GM12864 (cell line): ENCODE data around the gene CCDC186.

Source experiments
- DNase-seq: peaks from one replicate; pipeline ENCODE4 v3.0.0-alpha.2; 2011; ENCODE audit warnings: low read depth
- H3K4me3 ChIP-seq: 2 replicates; pipeline ENCODE4 v1.5.1; 2011; ENCODE audit warnings: mild to moderate bottlenecking, low read depth, low read length, control low read depth
- TF ChIP-seq, protein P1 (sequence below): IDR thresholded peaks from 2 replicates; pipeline ENCODE4 v1.5.1; 2011; ENCODE audit warnings: low read depth, mild to moderate bottlenecking, moderate library complexity, low read length, control low read depth, inconsistent platforms; ENCODE audit errors: missing control alignments

CCDC186 gene

GRCh38 chr10:114173921-114174694 is at the start of gene CCDC186:
TSS of gene CCDC186 (minus strand) at chr10:114174203. CDS start at chr10:114163268, 10,935 bp downstream.
- TF ChIP-seq, protein P1, sequence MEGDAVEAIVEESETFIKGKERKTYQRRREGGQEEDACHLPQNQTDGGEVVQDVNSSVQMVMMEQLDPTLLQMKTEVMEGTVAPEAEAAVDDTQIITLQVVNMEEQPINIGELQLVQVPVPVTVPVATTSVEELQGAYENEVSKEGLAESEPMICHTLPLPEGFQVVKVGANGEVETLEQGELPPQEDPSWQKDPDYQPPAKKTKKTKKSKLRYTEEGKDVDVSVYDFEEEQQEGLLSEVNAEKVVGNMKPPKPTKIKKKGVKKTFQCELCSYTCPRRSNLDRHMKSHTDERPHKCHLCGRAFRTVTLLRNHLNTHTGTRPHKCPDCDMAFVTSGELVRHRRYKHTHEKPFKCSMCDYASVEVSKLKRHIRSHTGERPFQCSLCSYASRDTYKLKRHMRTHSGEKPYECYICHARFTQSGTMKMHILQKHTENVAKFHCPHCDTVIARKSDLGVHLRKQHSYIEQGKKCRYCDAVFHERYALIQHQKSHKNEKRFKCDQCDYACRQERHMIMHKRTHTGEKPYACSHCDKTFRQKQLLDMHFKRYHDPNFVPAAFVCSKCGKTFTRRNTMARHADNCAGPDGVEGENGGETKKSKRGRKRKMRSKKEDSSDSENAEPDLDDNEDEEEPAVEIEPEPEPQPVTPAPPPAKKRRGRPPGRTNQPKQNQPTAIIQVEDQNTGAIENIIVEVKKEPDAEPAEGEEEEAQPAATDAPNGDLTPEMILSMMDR = no peak

DNA sequence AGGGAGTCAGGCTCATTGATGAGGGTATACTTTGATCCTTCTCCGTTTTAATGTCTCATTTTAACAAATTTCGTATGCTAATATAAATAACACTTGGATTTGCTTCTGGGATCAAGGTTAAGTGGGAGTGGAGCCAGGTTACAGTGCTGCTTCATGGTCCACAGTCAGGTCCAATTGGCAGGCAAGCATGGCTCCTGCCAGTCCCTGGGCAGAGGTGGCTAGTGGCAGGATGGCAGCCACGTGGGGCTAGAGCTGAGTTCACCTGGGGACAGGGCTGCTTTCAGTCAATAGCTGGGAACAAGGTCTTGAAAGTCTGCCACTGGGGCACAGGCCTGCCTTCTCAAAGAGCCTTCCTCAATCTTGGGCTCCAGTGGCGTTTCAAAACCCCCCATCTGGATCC is 49.1 kb upstream of the CCDC186 start:
- no peak for DNase-seq
- TF ChIP-seq, protein P1 = no peak

More at GRCh38 chr10:114173921-114174694, at the start of gene CCDC186:
- H3K4me3 ChIP-seq = peak within 1 kb of the TSS; percentile 100
- DNase-seq = peak; percentile 92

GRCh38 chr10:114221235-114221634 is 47.2 kb upstream of the CCDC186 start:
- H3K4me3 ChIP-seq = no peak overlapping the region
- DNase-seq = no peak
- TF ChIP-seq, protein P1 = no peak

More for the DNA sequence above, 49.1 kb upstream of the CCDC186 start:
- no peak overlapping the region for H3K4me3 ChIP-seq

DNA sequence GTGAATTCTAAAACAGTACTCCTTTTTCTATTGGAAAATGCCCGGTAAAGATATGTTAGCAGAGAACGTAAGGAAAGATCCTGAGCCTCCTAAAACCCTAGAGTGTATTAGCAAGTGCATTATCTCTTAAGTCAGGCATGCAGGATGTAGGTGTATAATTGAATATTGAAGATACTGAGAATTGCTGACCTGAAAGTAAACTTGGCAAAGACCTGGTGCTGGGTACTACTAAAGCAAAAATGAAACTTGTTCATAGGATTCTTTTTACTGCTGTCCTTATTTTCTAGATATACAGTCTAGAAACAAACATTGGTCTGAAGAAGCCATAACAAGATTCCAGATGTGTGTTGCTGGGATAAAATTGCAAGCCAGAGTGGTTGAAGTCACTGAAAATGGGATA is 46.3 kb upstream of the CCDC186 start:
- H3K4me3 ChIP-seq = no peak overlapping the region
- no peak for DNase-seq
- TF ChIP-seq, protein P1 = no peak

- no peak overlapping the region for H3K4me3 ChIP-seq
- TF ChIP-seq, protein P1 = no peak
- DNase-seq = no peak
Observed at GRCh38 chr10:114215033-114215432, 41.0 kb upstream of the CCDC186 start.

- TF ChIP-seq, protein P1 = no peak
- no peak for DNase-seq
Observed at GRCh38 chr10:114212153-114212552, 38.1 kb upstream of the CCDC186 start.

DNA sequence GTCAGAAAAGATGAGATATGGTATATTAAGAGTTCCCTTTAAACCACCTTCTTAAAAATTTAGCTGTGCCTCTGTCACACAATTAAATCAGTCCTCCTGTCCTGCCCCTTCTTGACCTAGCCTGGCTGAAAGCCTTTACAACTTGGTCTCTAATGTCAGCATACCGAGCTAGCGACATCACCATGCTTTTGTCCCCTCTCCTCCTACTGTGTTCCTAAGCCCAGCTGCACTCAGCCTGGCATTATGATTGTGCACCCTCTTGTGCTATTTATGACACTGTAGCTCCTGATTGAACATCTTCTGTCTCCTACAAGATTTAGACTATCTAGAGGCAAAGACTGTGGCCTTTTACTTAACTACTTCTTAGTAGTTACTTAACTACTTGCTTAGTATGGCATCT is 34.3 kb upstream of the CCDC186 start:
- no peak for DNase-seq
- H3K4me3 ChIP-seq = no peak overlapping the region
- TF ChIP-seq, protein P1 = no peak

More at GRCh38 chr10:114212153-114212552, 38.1 kb upstream of the CCDC186 start:
- no peak overlapping the region for H3K4me3 ChIP-seq
